Heart right ventricle (tissue), 16 donors: ENCODE measurements around the gene FOXN3. TPM values are rescaled to one million over a fixed set of nuclear protein-coding genes. Genes with fewer than 3 reads are reported as not detected.

Experiments
- ATAC-seq, 8 donors: fragments of 200-7000 bp; cut with Tn5 transposase; one replicate each; pipeline ENCODE4 v1.9.1; 2020; ENCODE audit warnings: mild to moderate bottlenecking in 8 of 8, moderate library complexity in 8 of 8, moderate number of reproducible peaks in 1 of 8
- DNase-seq, 2 donors: peaks; one replicate each; pipeline ENCODE4 v3.0.0-alpha.2; 2020
- H3K27ac ChIP-seq, 10 donors: fragments of 200-600 bp; sonication (generic) in 2 of 10; one replicate each; pipeline versions ENCODE4 v1.5.0 to v1.8.0; 2020 to 2022; ENCODE audit warnings: mild to moderate bottlenecking in 3 of 10
- H3K27me3 ChIP-seq, 7 donors: fragments of 200-600 bp; one replicate each; pipeline ENCODE4 v1.8.0; 2021 to 2022; ENCODE audit warnings: mild to moderate bottlenecking in 2 of 7
- H3K36me3 ChIP-seq, 9 donors: fragments of 200-600 bp; sonication (generic) in 1 of 9; one replicate each; pipeline versions ENCODE4 v1.5.0 to v1.8.0; 2020 to 2022; ENCODE audit warnings: mild to moderate bottlenecking in 2 of 9
- H3K4me1 ChIP-seq, 9 donors: fragments of 200-600 bp; sonication (generic) in 1 of 9; one replicate each; pipeline versions ENCODE4 v1.5.0 to v1.8.0; 2020 to 2022; ENCODE audit warnings: mild to moderate bottlenecking in 4 of 9
- H3K4me3 ChIP-seq, 10 donors: fragments of 200-600 bp; sonication (generic) in 2 of 10; one replicate each; pipeline versions ENCODE4 v1.5.0 to v1.8.0; 2020 to 2022; ENCODE audit warnings: mild to moderate bottlenecking in 7 of 10, moderate library complexity in 2 of 10
- H3K9me3 ChIP-seq, 11 donors: fragments of 200-600 bp in 10 of 11; sonication (generic) in 2 of 11; one replicate each; pipeline versions ENCODE4 v1.5.0 to v1.8.0; 2013 to 2022; ENCODE audit warnings: mild to moderate bottlenecking in 2 of 11, control low read depth in 1 of 11, moderate library complexity in 1 of 11
- CTCF ChIP-seq, 9 donors: fragments of 200-600 bp; sonication (generic) in 2 of 9; IDR thresholded peaks; one replicate each; pipeline versions ENCODE4 v1.5.0 to v1.8.0; 2021 to 2022; ENCODE audit warnings: antibody characterized with exemption in 9 of 9, mild to moderate bottlenecking in 5 of 9, moderate library complexity in 1 of 9
- WGBS, 2 donors: extraction: QIAGEN DNeasy Blood & Tissue Kit; methylation state at CpG; one replicate each; pipeline ENCODE4 v1.1.7; 2013; ENCODE audit warnings: inconsistent platforms in 1 of 2; 5-methylcytosine and 5-hydroxymethylcytosine counted together
- intact Hi-C, 10 donors: fragments of 100-400 bp; cut with DNase I; formaldehyde crosslinking; loops; one replicate each; pipeline versions ENCODE4 v1.11.1 to v1.14.2; 2022
- polyA plus RNA-seq, 2 donors: library from polyadenylated mRNA; stranded (reverse); fragments of 200-250 nt; gene quantifications; one replicate each; pipeline ENCODE4 v1.2.3, GENCODE V29; 2013
- total RNA-seq, 10 donors: library from RNA; stranded (reverse); fragmentation: NEBNext Ultra II Directional in 3 of 10; extraction: Animal tissue kit (Norgen Biotek cat#: 25700) in 3 of 10; gene quantifications; one replicate each; pipeline versions ENCODE4 v1.2.1 to v1.2.4, GENCODE V29; 2021 to 2023
- donor health status: Arrhythmogenic right ventricular cardiomyopathy.
- donor health status: ischemic (EF 13 %, LVEDD 7.1; RV severe dilation, severe dysfunction).
- donor health status: healthy with polysubstance abuse.
- donor health status: DM: no; HTN: yes; CAD: no.
- donor health status: DM: no; HTN: no; CAD: no.
- donor health status: ischemic (EF 25% LVEDD 6.9; RV normal size, moderate dysfunction).
- donor health status: ischemic (EF 25% LVEDD 5.7; RV mildly dilated, moderate dysfunction).
- donor health status: healthy.
- donor health status: DM: yes; HTN: yes; CAD: no.
- donor health status: Ischemic cardiomyopathy.
- donor health status: ischemic (EF 35%, LVEDD 5.7; RV mildly dilated, moderate dysfunction).
- donor health status: nonischemic (EF 11% LVEDD 7.7; RV severe dilation, severe dysfunction).
- donor health status: DM: yes; HTN: yes; CAD: no.
- donor health status: PGD.
- donor health status: ischemic (EF 29% LVEDD 5.4; RV normal size, mild dysfunction).
- donor health status: nonischemic (EF 23%, LVEDD 6.1; RV moderate dilation, normal function).

Gene FOXN3
- total and polyA plus RNA-seq, 12 donors, result 13.0 to 150 (median 107) TPM

- Histone ChIP-seq H3K27me3 (no peaks in the 10 kb centered on the region), H3K27ac (peak overlapping the region in 5 of 10 donors; percentile 20 to 67 (median 36)), H3K4me3 (peak overlapping the region in 1 of 10 donors; percentile 26), H3K9me3 (no peaks in the 10 kb centered on the region), H3K4me1 (peaks cover 22 to 72% (median 59%) of the 10 kb centered on the region in 9 donors), H3K36me3 (no peaks in the 10 kb centered on the region)
- no peak for TF ChIP-seq CTCF (IDR thresholded peaks at IDR 0.05)
- DNase-seq (peak in 1 of 2 donors; percentile 51), ATAC-seq (peak in 7 of 8 donors; percentile 53 to 87 (median 68))
- intact Hi-C loops, result no loop called here
- 58% methylated on average over 13 of the region's 13 CpGs for WGBS, 2 donors
These were observed 51.8 kb downstream of the FOXN3 start for GRCh38 chr14:89365061-89365801.

- 50 to 55% methylated on average over 3 of the region's 3 CpGs for WGBS, 2 donors
- DNase-seq (no peak), ATAC-seq (peak in 1 of 8 donors; percentile 58)
- intact Hi-C loops, result no loop called here
- peaks cover 21 to 72% (median 61%) of the 10 kb centered on the region in 9 donors for H3K4me1 ChIP-seq
- peak overlapping the region in 6 of 10 donors; percentile 10 to 67 (median 31) for H3K27ac ChIP-seq
- H3K27me3 ChIP-seq, result no peaks in the 10 kb centered on the region
- no peaks in the 10 kb centered on the region for H3K9me3 ChIP-seq
- no peak for TF ChIP-seq CTCF (IDR thresholded peaks at IDR 0.05)
- H3K4me3 ChIP-seq, result no peak overlapping the region
- H3K36me3 ChIP-seq, result no peaks in the 10 kb centered on the region
These were observed 52.7 kb downstream of the FOXN3 start for GRCh38 chr14:89364316-89364715.

GRCh38 chr14:89360277-89360676 lies 56.8 kb downstream of the FOXN3 start:
- H3K4me1 ChIP-seq, result peaks cover 5 to 58% (median 30%) of the 10 kb centered on the region in 9 donors
- DNase-seq, result no peak
- TF ChIP-seq CTCF (IDR thresholded peaks at IDR 0.05), result no peak
- intact Hi-C loops, result no loop called here
- WGBS, 2 donors, result 67 to 76% methylated on average over 3 of the region's 3 CpGs
- H3K27me3 ChIP-seq, result no peaks in the 10 kb centered on the region
- no peak overlapping the region for H3K4me3 ChIP-seq
- H3K36me3 ChIP-seq, result peaks cover 0 to 11% (median 0%) of the 10 kb centered on the region in 9 donors
- no peaks in the 10 kb centered on the region for H3K9me3 ChIP-seq
- peak overlapping the region in 2 of 10 donors; percentile 18 to 65 for H3K27ac ChIP-seq
- no peak for ATAC-seq

- peak overlapping the region in 4 of 10 donors; percentile 2 to 65 (median 26) for H3K27ac ChIP-seq
- no peak for DNase-seq
- peaks cover 3 to 52% (median 24%) of the 10 kb centered on the region in 9 donors for H3K4me1 ChIP-seq
- H3K4me3 ChIP-seq, result no peak overlapping the region
- intact Hi-C loops, result no loop called here
- H3K36me3 ChIP-seq, result peaks cover 0 to 11% (median 0%) of the 10 kb centered on the region in 9 donors
- no peaks in the 10 kb centered on the region for H3K9me3 ChIP-seq
- 33 to 34% methylated on average over 13 of the region's 13 CpGs for WGBS, 2 donors
- ATAC-seq, result peak in 7 of 8 donors; percentile 22 to 52 (median 37)
- no peaks in the 10 kb centered on the region for H3K27me3 ChIP-seq
- no peak for TF ChIP-seq CTCF (IDR thresholded peaks at IDR 0.05)
These were observed 57.4 kb downstream of the FOXN3 start for GRCh38 chr14:89359477-89360222.
